T47D (cell line): Measurements from ENCODE around the gene TNFRSF11A.

ENCODE experiments used
- DNase-seq, 2 experiments: peaks; one replicate each; pipeline versions ENCODE4 v3.0.0 to v3.0.0-alpha.2; 2011 to 2012; ENCODE audit warnings: low read depth in 1 of 2, low spot score in 1 of 2
- JUND ChIP-seq: IDR thresholded peaks from 2 replicates; pipeline ENCODE4 v1.6.1; 2012; ENCODE audit warnings: low read depth
- in situ Hi-C: cut with HindIII; loops from 2 replicates; pipeline ENCODE4 v1.10.0; 2016; ENCODE audit warnings: low sequenced_read_pairs, low pct_unique_long_range_greater_than_20kb

Gene TNFRSF11A

DNA sequence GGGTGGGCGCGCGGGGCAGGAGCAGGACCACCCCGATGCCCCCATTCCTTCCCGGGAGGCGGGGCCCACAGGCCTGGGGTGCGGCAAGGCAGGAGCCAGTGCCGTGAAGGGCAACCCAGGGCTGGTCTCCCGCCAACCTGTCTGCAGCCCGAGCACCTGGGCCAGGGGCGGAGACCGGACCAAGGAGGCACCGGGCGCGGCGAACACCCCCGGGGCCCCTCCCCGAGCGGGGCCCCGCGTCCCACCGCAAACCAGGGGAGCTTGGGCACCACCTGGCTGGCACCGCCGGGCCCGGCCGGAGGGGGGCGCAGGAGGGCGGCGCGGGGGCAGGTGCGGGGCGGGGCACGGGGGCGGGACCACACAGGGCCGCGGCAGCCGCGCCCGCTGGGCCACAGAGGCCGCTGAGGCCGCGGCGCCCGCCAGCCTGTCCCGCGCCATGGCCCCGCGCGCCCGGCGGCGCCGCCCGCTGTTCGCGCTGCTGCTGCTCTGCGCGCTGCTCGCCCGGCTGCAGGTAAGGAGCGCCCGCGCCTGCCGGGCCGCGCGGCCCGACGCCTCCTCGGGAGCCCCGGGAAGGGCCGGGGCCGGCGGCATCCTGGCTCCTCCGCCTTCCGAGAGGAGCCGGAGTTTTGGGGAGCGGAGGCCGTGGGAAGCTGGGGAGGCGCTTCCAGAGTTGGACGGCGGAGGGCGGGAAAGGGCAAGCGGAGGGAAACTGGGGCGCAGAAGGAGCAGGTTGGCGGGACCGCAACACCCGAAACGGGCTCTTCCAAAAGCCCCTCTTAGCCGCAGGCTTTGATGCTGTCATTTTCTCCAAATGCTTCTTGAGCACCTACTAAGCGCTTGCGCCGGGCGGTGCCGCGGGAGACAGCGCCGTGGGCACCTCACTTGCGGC, at the start of gene TNFRSF11A:
Gene TNFRSF11A, plus strand, starts transcription at position 394 of the 889 bp plus-strand sequence. Its CDS starts 43 bp downstream, at position 437.
- in situ Hi-C loops: no loop called here
- peak; percentile 54 to 61 for DNase-seq
- TF ChIP-seq JUND: no peak

DNA sequence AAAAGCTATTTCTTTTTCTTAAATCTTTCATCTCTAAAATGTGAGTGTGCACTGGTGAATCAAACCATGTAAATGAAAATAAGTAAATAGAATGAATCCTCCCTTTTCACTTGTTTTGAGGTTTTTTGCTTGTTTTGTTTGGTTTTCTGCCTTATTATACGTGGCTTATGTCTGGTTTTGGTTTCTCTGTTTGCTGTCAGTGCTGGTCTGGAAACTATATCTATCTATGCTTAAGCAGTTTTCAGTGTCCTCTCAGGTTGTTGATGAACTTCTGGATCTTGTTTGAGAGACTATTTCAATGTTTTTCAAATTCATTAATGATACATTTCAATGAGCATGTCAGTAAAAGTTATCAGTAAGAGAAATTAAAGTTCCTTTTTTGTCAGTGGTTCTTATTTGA, 48.1 kb upstream of the TNFRSF11A start:
- in situ Hi-C loops: no loop called here
- no peak for TF ChIP-seq JUND

DNA sequence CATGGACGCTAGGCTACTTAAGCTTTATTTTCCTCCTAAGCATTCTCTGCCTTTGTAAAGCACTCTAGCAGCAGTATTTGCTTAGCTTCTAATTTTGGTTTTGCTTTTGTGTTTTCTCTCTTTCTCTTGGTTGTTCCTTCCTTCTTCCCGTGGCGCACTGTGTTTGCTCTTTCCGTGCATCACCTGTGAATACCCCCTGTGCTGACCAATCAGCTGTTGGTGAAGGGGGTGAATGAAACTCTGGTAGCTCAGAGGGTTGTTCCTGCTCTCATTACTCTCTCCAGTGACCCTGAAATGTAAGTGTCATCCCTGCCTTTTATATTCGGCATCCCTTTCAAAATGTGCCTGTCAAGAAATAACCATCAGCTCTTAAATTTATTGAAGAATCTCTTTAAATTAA, 45.5 kb upstream of the TNFRSF11A start:
- no peak for DNase-seq
- no peak for TF ChIP-seq JUND
- in situ Hi-C loops: no loop called here

More for the DNA sequence above, 48.1 kb upstream of the TNFRSF11A start:
- DNase-seq: no peak

DNA sequence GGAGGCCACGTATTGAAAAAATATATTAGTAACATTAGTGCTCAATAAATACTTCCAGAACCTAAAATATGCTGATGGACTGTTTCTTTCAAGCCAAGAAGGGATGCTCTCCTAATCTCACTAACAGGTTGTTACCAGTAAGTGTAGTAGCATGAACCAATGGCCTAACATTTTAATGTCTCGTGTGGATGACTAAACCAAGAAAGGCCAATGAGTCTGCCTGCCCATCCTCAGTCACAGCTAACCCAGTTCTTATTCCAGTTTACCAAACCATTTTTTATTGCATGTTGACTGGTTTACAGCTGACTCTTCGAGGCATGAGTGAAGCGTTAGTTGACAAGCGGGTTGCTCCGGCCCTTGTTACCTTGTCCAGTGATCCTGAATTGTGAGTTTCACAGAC, 45.1 kb upstream of the TNFRSF11A start:
- no peak for TF ChIP-seq JUND
- in situ Hi-C loops: no loop called here
- no peak for DNase-seq

DNA sequence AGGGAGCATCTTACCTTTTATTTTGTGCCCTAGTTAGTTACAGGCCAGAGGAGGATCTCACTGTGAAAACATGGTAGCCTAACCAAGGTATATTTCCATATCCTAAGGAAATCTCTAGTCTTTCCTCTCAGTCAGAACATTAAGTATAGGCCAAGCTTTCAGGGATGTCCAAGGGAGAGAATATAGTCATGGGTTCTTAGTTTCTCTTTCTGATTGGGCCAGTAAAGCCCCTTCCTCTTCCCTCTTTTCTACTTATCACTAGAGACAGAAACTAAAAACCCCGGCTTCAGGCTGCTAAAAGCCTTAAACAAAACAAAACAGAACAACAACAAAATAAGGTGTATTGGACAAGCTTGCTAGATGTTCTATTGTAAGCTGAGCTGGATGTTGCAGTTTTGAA, 44.3 kb upstream of the TNFRSF11A start:
- in situ Hi-C loops: no loop called here
- no peak for TF ChIP-seq JUND
- DNase-seq: no peak

DNA sequence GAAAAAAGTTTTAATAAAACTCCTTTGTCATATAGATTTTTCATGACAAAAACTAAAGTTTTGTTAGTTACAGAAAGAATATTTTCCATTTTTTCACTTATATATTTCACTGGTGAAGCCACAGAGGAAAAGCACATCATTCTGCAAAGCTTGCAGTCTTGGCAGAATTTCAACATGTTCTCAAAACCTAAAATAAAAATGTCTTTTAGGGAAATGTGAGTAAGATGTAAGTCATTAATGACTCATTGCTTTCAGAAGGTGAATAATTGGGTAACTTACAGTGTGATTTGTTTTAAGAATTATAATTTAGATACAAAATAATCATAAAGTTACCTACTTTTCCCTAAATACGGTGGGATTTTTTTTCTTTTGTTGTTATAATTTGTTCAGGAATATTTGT, 43.4 kb upstream of the TNFRSF11A start:
- TF ChIP-seq JUND: no peak
- no peak for DNase-seq
- in situ Hi-C loops: no loop called here

DNA sequence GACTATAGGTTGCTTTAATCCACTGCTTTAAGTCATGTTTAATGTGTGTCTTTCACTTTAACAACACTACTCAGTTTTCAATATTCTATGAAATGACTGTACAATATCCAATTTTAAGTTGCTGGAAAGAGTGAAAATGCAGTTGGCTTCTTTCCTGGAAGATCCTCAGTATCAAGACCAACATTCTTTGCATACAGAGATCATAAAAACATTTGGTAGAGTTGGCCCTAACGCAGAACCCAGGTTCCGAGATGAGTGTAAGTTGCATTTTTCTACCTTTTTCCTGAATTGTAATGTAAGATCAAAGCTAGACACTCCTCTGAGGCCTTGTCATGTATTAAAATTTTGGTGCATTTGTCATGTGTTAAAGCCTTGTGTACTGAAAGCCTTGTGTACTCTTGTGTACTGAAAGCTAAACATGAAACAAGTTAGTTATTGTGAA, 42.9 kb upstream of the TNFRSF11A start:
- TF ChIP-seq JUND: no peak
- in situ Hi-C loops: no loop called here
- DNase-seq: no peak

DNA sequence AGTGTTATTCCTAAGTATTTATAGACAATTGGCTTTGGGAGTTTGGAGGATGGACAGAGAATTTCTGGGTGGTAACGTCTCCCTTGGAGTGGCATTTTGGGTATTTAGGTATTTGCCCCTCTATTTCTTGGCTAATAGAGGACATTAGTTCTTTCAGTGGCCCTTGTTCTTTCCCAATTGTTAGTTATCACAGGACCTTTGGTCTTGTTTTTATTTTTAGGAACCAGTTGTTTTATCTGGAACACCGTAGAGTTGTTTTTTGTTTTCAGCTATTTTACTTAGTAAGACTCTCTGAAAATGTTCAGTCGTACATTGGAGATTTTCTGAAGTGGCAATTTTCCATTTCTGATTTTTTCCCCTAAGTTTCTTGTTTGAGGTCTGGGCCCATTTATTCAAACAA, 40.5 kb upstream of the TNFRSF11A start:
- DNase-seq: no peak
- in situ Hi-C loops: no loop called here
- no peak for TF ChIP-seq JUND

DNA sequence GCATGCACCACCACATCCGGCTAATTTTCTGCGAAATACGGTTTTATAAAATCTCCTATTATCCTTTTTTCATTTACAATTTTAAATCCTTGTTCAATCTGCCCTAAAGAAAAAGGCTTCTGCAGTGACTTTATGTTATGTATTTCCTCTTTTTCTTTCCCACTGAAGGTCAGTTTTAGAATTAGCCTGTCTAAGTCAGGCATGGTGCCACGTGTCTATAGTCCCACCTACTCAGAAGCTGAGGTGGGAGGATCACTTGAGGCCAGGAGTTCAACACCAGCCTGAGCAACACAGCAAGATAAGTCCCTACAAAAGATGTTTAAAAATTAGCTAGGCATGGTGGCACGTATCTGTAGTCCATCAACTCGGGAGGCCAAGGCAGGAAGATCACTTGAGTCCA, 39.8 kb upstream of the TNFRSF11A start:
- TF ChIP-seq JUND: no peak
- in situ Hi-C loops: no loop called here
- DNase-seq: no peak

DNA sequence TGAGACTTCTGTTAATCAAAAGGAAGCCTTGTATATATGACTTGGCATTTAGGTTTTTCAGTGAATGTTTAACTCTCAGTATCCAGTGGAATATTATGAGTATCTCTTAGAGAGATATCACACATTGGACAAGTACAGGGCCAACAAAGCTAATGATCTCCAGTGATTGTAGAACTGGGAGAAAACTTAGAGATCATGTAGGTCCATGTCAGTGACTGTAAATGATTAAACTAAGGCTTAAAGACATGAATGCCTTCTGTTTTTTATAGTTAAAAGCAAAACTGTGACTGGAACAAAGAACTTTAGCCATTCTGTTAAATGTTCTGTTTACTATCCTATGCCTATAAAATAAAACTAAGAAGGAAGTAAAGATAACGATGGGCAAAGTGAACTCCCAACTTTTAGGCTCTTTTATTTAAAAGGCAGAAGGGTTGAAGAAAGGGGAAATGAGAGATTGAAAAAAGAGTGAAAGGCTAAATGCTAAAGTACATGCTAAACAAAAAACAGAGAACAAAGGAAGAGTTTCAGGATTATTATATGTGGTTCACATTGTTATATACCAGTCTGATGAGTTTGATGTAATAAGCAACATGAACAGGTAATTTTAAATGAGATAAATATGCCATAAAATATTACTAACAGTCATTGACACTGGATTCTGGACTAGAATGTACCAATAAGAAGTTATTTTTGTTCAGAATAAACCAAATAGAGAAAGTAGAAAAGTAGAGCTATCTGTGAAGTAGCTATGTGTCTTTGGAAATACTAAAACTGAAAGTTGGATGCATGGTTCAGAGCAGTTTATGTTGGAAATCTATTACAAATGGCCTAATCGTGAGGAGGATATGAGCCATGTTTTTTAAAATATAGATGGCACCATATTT, 37.1 kb upstream of the TNFRSF11A start:
- no peak for DNase-seq
- no peak for TF ChIP-seq JUND
- in situ Hi-C loops: no loop called here

DNA sequence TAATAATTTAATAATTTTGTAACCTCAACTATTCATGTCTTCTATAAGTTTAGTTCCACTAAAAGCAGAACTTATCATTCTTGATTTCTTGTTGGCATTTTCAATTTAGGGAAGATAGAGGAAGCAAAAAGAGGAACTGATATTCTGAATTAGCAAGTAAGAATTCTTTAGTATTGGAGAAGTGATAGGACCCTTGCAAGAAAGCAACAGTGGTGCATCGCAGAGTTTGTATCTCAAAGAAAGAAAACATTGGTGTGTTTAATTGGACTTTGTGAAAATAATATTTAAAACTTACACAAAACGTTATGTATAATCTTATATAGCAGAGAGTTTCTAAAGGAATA, 36.5 kb upstream of the TNFRSF11A start:
- no peak for DNase-seq
- no peak for TF ChIP-seq JUND
- in situ Hi-C loops: no loop called here

DNA sequence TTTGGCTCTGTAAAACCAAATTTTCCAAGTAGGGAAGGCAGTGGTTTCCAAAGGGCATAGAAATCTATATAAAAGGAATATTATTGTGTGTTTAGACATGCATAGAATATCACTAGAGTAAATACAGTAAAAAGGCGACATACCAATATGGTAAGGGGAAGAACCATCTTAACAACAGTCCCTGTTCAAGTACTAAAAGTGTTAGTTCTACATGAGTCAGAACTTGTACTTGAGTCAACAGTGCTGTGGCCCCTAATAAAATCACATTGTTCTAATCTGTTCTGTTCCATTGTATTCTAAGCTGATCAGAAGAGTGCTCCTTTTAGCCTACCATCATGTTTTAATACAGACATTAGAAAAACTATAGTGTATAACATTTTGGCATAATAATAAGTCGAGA, 36.1 kb upstream of the TNFRSF11A start:
- in situ Hi-C loops: no loop called here
- no peak for DNase-seq
- TF ChIP-seq JUND: no peak

DNA sequence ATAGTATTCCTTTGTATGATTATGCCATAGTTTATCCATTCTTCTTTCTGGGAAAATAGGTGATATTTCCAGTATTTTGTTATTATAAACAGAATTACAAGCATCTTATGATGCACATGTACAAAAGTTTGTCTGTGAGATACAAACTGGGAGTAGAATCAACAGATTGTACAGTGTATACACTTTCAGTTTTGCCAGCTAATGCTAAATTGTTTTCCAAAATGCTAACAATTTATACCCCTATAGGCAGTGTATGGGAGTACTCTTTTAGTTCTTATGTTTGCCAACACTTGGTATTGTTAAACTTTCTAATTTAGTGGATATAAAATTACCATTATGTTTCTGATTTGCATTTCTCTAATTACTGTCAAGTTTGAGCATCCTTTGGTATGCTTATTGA, 31.0 kb upstream of the TNFRSF11A start:
- DNase-seq: no peak
- TF ChIP-seq JUND: no peak
- in situ Hi-C loops: no loop called here
